Stimulated activated CD4-positive, alpha-beta T cell treated with anti-CD3 and anti-CD28 coated beads, TNF-alpha, amount 100 ng/mL, for 24 hours (primary cell): Measurements from ENCODE around the gene SLC66A2.

Experiments
- DNase-seq, 3 experiments: peaks; one replicate each; pipeline ENCODE4 v3.0.0-alpha.2; 2020; ENCODE audit warnings: low read depth in 3 of 3

SLC66A2 gene

GRCh38 chr18:79919089-79919488 is 32.4 kb downstream of the SLC66A2 start:
- DNase-seq, result no peak

DNA sequence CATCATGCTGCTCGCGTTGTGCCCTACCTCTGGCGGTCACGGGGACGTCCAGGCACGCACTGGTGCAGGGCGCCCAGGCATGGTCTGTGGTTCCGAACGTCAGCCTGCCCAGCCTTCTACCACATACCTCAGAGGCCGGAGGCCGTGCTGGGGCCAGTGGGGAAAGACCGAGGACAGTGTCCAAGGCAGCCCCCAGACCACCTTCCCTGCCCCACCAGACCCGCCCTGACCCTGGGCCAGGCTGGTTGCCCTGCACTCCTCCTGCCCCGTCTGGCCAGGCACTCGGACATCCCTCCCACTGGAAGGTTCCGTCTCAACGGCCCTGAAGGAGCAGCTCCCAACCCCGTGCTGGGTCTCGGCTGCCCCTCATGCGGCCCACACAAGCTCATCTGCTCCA is 32.8 kb downstream of the SLC66A2 start:
- DNase-seq, result no peak

- no peak for DNase-seq
Measured at GRCh38 chr18:79917853-79918614, 33.4 kb downstream of the SLC66A2 start.

DNA sequence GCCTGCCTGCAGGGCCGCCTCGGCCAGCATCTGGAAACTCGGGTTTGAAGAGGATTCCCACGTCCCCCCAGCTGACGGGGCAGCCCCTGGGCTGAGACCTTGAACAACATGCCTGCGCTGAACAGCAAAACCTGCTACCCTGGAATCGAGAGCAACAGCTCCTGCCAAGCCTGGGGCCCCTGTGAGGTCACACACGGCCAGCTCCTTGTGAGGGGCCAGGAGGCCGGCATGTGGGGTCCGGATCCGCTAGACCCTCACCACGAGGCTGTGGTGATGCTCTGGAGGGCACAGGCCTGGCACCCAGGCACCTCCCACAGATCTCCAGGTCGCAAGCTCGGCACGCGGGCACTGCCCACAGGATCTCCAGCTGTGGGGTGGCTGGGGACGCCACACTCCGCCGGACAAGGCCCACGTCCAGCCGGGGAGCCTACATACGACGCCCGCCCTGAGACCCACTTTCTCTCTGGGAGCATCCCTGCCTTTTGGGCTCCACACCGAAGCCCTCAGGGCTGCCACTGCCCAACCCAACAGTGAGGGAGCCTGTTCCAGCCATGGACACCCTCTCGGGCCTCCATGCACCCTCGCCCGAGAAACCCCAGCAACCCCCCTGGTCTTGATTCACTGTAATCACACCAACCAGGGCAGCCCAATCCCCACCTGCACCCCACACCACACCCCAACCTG is 34.1 kb downstream of the SLC66A2 start:
- no peak for DNase-seq

GRCh38 chr18:79916546-79917168 is 34.8 kb downstream of the SLC66A2 start:
- no peak for DNase-seq

GRCh38 chr18:79916128-79916494 is 35.3 kb downstream of the SLC66A2 start:
- no peak for DNase-seq

DNA sequence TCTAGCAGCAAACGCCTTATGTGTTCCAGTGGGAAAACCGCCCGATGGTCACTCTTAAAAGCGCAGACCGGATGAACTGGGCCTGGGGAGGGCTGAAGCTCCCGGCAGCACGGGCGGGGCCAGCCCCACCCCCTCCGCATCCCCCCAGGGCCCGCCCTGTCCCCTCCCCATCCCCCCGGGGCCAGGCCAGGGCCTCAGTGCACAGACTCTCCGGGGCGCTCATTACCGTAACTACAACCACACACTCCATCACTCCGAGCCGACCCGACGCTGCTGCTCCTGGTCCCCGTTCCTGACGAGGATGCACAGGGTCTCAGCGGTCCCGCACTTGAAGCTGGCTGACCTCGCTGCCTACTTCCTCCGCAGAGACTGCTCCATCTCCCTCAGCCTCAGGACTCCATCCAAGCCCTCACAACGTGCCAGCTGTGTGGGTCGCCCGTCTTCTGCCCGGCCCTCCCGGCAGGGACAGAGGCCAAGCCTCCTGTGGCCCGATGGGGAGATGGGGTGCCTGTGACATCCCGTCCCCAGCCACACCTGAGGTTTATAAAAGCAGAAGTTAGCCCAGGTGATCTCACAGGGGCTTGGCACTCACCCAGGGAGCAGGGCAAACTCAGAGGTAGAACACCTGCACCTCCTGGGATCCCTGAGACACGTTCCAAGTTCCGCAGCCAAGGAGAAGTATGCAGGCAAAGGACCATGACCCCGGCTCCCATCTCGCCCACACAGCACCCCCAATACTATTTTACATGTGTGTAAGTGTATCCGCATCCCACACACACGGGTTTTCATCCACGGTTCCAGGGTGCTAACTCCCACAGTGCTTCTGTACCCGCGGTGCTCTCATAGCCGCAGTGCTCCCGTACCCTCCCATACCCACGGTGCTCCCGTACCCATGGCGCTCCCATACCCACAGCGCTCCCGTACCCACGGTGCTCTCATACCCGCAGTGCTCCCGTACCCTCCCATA is 36.0 kb downstream of the SLC66A2 start:
- DNase-seq, result no peak

DNA sequence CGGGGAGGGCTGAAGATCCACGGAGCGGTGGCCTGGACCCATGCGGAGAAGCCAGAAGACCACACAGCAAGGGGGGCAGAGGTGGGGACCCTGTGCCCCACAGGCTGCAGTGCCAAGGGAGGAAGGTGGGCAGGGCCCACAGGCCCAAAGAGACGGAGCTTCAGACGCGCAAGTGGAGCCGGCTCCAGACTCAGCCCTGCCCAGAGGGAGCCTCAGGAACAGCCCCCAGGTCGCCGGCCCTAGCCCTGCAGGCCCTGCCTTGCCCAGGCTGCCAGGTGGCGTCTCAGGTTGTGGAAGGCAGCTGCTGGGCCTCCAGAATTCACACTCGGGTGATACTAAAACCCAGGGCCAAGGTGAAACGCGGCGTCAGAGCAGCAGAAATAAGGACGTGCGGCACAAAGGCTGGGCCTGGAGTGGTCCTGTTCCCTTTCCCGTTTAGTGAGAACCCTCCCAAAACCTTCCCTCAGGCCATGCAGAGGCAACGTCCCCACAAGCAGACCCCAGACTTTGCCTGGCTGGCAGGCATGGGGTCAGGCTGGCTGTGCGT is 36.8 kb downstream of the SLC66A2 start:
- no peak for DNase-seq

DNA sequence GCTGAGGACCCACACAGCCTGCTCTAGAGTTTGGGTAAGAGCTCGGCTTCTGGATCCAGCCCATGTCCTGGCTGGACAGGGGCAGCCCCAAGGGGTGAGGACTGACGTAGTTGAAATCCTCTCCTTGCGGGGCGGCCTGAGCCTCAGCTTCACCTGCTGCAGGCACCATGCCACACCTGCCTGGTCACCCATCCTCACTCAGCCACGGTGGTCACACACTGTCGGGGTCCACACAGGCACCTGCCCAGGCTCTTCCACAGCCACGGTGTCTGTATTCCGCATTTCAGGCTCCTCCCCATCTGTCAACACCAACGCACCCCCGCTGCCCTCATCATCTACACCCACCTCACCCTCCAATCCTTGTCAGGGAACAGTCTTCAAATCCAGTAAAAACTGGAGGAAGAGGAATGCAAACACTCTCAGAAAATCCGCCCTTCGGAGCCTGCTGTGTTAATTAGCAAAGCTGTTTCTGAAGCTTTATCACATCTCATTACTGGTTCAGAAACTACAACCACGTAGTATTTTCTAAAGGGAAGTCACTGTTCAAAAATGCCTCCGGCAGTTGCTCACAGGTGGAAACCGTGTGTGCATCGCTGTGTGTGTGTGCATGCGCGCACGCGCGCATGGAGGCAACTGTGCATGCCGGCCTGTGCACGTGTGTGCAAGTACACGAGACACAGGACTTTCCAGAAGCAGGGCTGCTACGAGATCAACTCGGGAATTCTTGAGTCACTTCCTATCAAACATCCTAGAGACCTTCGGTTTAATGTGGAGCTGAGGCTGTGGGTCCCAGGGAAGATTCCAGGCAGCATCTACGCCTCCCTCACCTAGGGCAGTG is 38.2 kb downstream of the SLC66A2 start:
- DNase-seq, result no peak

DNA sequence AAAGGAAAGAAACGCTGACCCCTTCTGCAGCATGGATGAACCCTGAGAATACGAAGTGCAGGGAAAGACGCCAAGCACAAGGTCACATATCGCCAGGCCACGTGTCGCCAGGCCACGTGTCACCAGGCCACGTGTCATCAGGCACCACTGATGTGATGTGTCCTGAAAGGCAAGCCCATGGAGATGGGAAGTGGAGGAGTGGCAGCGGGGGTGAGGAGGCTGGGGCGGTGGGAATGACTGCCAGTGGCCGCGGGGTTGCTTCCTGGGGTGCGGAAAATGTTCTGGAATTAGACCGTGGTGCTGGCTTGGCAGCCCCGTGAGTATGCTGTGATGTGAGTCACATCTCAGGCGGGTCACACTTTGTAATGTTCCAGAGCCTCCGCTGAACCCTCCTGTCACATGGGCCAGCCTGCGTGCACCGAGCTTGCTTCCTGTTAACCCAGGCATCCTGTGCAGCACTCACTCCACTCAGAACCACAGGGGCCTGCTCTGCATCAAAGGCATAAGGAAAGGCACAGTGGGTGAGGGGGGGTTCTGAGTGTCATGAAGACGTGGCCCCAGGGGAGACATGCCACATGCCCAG is 39.0 kb downstream of the SLC66A2 start:
- DNase-seq, result peak in 2 of 3 experiments; percentile 5 to 24

- DNase-seq, result no peak
Measured at GRCh38 chr18:79911344-79912270, 39.8 kb downstream of the SLC66A2 start.

DNA sequence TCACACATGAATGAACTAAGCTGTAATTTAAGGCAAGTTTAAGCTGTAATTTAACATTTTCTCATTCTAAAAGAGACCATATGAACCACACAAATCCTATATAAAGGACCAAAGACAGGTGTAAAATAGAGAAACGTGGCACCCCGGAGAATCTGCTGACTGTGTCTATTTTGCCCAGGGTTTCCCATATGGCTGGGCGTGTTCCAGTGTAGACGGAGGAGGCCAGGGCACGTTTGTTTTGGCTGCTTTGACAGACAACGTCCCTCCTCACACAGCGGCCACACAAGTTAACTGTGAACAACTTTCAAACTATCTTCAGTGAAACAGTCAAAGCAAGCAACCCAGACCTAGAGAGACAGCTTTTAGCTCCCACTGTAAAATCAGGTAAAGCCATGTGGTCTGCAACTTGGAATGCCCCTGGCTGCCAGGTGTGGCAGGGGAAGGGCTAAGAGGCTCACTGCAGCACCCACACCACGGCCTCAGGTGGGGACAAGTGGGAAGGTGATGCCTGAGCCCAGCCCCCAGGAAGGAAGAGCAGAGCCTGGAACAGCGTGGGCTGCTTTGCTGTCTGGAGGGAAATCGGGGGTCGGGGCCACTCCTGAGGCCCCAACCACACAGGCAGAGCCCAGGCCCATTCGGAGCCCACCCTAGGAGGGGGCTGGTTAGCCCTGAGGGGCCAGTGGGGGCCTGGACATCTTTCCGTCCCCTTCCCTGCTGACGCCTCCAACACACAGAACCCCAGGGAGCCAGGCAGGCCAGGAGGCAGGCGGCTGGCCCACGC is 40.7 kb downstream of the SLC66A2 start:
- DNase-seq, result no peak

DNA sequence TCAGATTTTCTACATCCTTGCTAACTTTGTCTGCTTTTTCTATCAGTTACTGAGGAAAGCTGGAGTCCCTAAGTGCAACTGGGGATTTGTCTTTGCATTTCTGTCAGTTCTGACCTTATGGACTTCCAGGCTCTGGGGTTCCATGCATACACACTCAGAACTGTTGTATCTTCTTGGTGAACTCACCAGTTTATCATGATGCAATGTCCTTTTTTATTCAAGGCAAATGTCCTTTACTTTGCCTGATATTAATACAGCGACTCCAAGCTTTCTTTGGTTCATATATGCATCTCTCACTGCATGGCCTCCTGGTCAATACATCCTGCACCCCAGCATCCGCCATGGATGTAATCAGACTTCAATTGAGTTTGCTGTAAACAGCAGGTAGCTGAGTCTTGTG is 44.7 kb downstream of the SLC66A2 start:
- no peak for DNase-seq

GRCh38 chr18:79905993-79906392 is 45.5 kb downstream of the SLC66A2 start:
- DNase-seq, result no peak

DNA sequence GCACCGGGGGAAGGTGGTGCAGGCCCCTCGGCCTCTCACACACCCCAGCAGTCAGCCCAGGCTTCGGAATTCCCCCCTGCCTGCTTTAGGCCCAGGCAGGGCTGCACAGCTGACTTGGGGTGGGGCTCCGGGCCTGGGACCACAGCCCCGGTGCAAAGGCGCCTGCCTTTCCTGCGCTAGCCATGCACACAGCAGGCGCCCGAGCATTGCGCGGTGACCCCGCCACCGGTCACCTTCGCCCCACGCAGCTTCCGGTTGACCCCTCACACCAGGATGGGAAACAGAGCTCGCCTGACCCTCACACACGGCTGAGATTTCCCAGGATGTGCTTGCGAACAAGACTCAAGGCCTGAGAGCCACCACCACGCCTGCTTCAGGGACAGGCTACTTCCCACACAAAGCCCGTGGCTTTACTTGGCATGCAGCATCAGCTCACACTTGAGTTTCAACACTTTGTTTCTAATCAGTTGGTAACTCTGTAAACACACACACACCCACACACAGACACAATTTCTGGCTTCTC is 46.0 kb downstream of the SLC66A2 start:
- DNase-seq, result no peak

- no peak for DNase-seq
Measured at GRCh38 chr18:79904357-79905147, 46.9 kb downstream of the SLC66A2 start.

GRCh38 chr18:79903787-79904356 is 47.6 kb downstream of the SLC66A2 start:
- DNase-seq, result no peak
